ENCODE results near the gene ANO2.
"Not testable (repeated sequence)": the region's sequence is repeated elsewhere in the genome, so short reads cannot be mapped to it uniquely, and the experiment has no call there.

ANO2 gene

GRCh38 chr12:5661811-5662210, 283.2 kb downstream of the ANO2 start:
- no peak for DNase-seq (ENCODE audit: low spot score)

- DNase-seq (ENCODE audit: low spot score), result no peak
These were observed 284.8 kb downstream of the ANO2 start for GRCh38 chr12:5660238-5660637.

- not testable (repeated sequence) for DNase-seq (ENCODE audit: low spot score)
These were observed 286.6 kb downstream of the ANO2 start for GRCh38 chr12:5658339-5658941.

GRCh38 chr12:5656836-5657235, 288.2 kb downstream of the ANO2 start:
- no peak for DNase-seq (ENCODE audit: low spot score)

- DNase-seq (ENCODE audit: low spot score), result no peak
These were observed 289.9 kb downstream of the ANO2 start for GRCh38 chr12:5655120-5655519.

GRCh38 chr12:5654019-5654418, 291.0 kb downstream of the ANO2 start:
- DNase-seq (ENCODE audit: low spot score), result no peak

GRCh38 chr12:5650829-5651461, 294.1 kb downstream of the ANO2 start:
- DNase-seq (ENCODE audit: low spot score), result no peak

GRCh38 chr12:5650281-5650680, 294.8 kb downstream of the ANO2 start:
- no peak for DNase-seq (ENCODE audit: low spot score)

GRCh38 chr12:5648692-5649359, 296.2 kb downstream of the ANO2 start:
- no peak for DNase-seq (ENCODE audit: low spot score)

GRCh38 chr12:5643266-5643665, 301.8 kb downstream of the ANO2 start:
- DNase-seq (ENCODE audit: low spot score), result no peak

- DNase-seq (ENCODE audit: low spot score), result no peak
These were observed 307.4 kb downstream of the ANO2 start for GRCh38 chr12:5637698-5638097.

GRCh38 chr12:5636907-5637306, 308.2 kb downstream of the ANO2 start:
- DNase-seq (ENCODE audit: low spot score), result no peak

- DNase-seq (ENCODE audit: low spot score), result no peak
These were observed 312.0 kb downstream of the ANO2 start for GRCh38 chr12:5633106-5633505.

- no peak for DNase-seq (ENCODE audit: low spot score)
These were observed 312.6 kb downstream of the ANO2 start for GRCh38 chr12:5632453-5632852.

- no peak for DNase-seq (ENCODE audit: low spot score)
These were observed 313.6 kb downstream of the ANO2 start for GRCh38 chr12:5631497-5631896.

GRCh38 chr12:5630726-5631125, 314.3 kb downstream of the ANO2 start:
- DNase-seq (ENCODE audit: low spot score), result no peak

GRCh38 chr12:5628501-5628900, 316.6 kb downstream of the ANO2 start:
- no peak for DNase-seq (ENCODE audit: low spot score)

- no peak for DNase-seq (ENCODE audit: low spot score)
These were observed 317.9 kb downstream of the ANO2 start for GRCh38 chr12:5627053-5627630.

- DNase-seq (ENCODE audit: low spot score), result no peak
These were observed 318.9 kb downstream of the ANO2 start for GRCh38 chr12:5626151-5626550.

- DNase-seq (ENCODE audit: low spot score), result no peak
These were observed 320.4 kb downstream of the ANO2 start for GRCh38 chr12:5624486-5625272.

GRCh38 chr12:5623411-5623810, 321.6 kb downstream of the ANO2 start:
- DNase-seq (ENCODE audit: low spot score), result no peak

- DNase-seq (ENCODE audit: low spot score), result no peak
These were observed 322.8 kb downstream of the ANO2 start for GRCh38 chr12:5622280-5622679.
